Nephron progenitor cell (in vitro differentiated cells): ENCODE data around the gene CDKN2AIPNL.

Experiments
- DNase-seq: peaks from one replicate; pipeline ENCODE4 v3.0.0; 2021
- H3K27ac Mint-ChIP-seq: 2 replicates; pipeline ENCODE4 v1.8.0; 2021; ENCODE audit warnings: mild to moderate bottlenecking, moderate library complexity, mixed read lengths
- H3K27me3 Mint-ChIP-seq: 2 replicates; pipeline ENCODE4 v1.8.0; 2021; ENCODE audit warnings: mild to moderate bottlenecking, low read depth, mixed read lengths; ENCODE audit not compliant: poor library complexity
- H3K36me3 Mint-ChIP-seq: 2 replicates; pipeline ENCODE4 v1.8.0; 2021; ENCODE audit warnings: low read depth, mixed read lengths
- H3K4me1 Mint-ChIP-seq: 2 replicates; pipeline ENCODE4 v1.8.0; 2021; ENCODE audit warnings: mixed read lengths
- H3K4me3 Mint-ChIP-seq: 2 replicates; pipeline ENCODE4 v1.8.0; 2021; ENCODE audit warnings: mild to moderate bottlenecking, moderate library complexity, mixed read lengths
- H3K9me3 Mint-ChIP-seq: 2 replicates; pipeline ENCODE4 v1.8.0; 2021; ENCODE audit warnings: mild to moderate bottlenecking, moderate library complexity, mixed read lengths
- CTCF ChIP-seq: fragments of 200-600 bp; sonication (generic); IDR thresholded peaks from 2 replicates; pipeline ENCODE4 v1.5.0; 2021; ENCODE audit warnings: antibody characterized with exemption

The CDKN2AIPNL gene

DNA sequence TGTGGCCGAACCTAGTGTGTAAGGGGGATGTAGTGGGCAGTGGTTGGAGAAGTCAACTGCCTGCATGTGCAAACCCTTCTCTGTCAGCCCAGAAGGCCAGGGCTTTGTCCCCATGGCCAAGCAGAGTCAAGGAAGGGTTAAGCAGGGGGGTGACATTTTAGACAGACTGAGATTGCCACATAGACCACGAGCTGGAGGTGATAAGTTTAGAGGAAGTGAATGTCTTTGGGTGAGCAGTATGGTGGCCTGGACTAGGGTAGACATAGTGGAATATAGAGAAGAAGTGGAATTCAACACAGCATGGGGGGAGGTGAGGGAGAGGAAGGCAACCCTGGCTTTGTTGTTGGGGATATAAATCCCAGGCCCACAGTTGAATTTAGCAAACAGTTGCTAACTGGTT lies 38.7 kb upstream of the CDKN2AIPNL start:
- peaks cover 18% of the 10 kb centered on the region for H3K4me1 Mint-ChIP-seq
- peak overlapping the region; percentile 15 for H3K27ac Mint-ChIP-seq
- DNase-seq = no peak
- no peak overlapping the region for H3K4me3 Mint-ChIP-seq
- no peaks in the 10 kb centered on the region for H3K9me3 Mint-ChIP-seq
- peaks cover 18% of the 10 kb centered on the region for H3K27me3 Mint-ChIP-seq
- no peak for TF ChIP-seq CTCF
- no peaks in the 10 kb centered on the region for H3K36me3 Mint-ChIP-seq

DNA sequence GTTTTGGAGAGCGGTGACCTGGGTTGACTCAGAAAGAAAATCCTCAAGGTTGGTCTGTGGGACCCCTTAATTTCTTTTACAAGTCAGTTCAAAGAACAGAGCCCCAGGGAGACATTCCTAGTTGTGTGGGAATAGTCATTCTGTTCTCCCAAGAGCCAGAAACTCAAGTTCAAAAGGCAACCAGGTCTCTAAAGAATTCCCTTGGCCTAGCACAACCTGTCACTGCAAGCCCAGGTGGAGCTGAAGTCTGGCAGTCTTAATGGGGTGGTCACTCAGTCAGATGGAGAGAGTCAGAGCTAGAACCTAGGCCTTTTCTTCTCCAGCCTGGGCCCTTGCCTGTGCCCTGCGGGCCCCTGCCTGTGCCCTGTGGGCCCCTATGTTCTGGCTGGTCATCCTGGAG lies 37.5 kb upstream of the CDKN2AIPNL start:
- Mint-ChIP-seq H3K27ac (no peak overlapping the region), H3K9me3 (no peaks in the 10 kb centered on the region)

DNA sequence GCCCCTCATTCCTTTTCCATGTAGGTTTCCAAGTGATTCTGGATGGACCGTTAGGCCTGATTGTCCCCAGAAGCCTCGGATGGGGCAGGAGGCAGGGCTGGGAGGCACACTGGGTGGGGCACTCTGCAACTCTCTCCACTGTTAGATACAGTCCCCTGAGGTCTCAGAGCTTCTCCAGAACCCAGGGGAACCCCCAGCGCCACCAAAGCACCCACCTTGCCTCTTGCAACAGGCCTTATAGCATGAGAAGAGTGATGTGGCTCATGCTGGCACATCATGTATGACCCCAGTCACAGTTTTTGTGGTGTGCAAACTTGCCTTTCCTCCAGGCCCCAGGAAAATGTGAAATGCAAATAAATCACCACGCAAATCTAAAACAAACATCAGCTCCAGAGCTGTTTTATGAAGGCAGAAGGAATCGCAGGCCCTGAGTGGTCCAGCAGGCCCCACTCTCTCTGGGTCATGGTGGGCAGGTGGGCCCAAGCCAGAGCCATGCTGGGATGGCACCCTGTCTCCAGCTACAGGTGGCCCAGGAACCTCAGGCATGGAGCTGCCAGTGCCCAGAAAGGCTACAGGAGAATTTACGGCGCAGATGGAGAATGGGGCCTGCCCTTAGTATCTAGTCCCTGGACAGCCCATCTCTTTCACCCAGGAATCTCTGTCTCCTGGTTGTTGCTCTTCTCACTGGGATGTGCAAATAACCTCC lies 36.3 kb upstream of the CDKN2AIPNL start:
- Mint-ChIP-seq H3K4me1 (peaks cover 22% of the 10 kb centered on the region), H3K4me3 (no peak overlapping the region), H3K9me3 (no peaks in the 10 kb centered on the region), H3K27ac (peak overlapping the region; percentile 71), H3K36me3 (no peaks in the 10 kb centered on the region), H3K27me3 (peaks cover 16% of the 10 kb centered on the region)
- TF ChIP-seq CTCF = no peak
- DNase-seq = no peak

More for the DNA sequence above, 37.5 kb upstream of the CDKN2AIPNL start:
- TF ChIP-seq CTCF = no peak
- Mint-ChIP-seq H3K27me3 (peaks cover 14% of the 10 kb centered on the region), H3K36me3 (no peaks in the 10 kb centered on the region), H3K4me1 (peaks cover 22% of the 10 kb centered on the region), H3K4me3 (no peak overlapping the region)
- no peak for DNase-seq

DNA sequence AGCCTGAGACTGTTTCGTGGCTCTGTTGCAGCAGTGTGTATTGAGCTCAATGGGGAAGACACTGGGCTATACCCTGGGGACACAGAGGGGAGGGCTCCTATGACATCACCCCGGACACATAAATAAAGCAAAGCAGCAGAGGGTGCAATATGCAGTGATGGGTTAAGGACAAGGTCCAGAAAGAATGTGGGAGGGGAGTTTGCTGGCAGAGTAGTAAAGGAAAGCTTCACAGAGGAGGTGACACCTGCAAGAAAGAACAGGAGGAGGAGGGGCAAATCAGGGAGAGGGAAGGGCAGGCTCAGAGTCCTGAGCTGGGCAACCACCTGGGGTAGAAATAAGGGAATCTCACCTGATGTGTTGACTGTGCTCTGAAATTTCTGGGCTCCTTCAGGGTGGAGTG lies 35.3 kb upstream of the CDKN2AIPNL start:
- no peaks in the 10 kb centered on the region for H3K36me3 Mint-ChIP-seq
- no peak overlapping the region for H3K4me3 Mint-ChIP-seq
- peaks cover 26% of the 10 kb centered on the region for H3K4me1 Mint-ChIP-seq
- H3K27ac Mint-ChIP-seq = peak overlapping the region; percentile 6
- DNase-seq = no peak
- no peaks in the 10 kb centered on the region for H3K9me3 Mint-ChIP-seq
- H3K27me3 Mint-ChIP-seq = peaks cover 16% of the 10 kb centered on the region
- TF ChIP-seq CTCF = no peak

DNA sequence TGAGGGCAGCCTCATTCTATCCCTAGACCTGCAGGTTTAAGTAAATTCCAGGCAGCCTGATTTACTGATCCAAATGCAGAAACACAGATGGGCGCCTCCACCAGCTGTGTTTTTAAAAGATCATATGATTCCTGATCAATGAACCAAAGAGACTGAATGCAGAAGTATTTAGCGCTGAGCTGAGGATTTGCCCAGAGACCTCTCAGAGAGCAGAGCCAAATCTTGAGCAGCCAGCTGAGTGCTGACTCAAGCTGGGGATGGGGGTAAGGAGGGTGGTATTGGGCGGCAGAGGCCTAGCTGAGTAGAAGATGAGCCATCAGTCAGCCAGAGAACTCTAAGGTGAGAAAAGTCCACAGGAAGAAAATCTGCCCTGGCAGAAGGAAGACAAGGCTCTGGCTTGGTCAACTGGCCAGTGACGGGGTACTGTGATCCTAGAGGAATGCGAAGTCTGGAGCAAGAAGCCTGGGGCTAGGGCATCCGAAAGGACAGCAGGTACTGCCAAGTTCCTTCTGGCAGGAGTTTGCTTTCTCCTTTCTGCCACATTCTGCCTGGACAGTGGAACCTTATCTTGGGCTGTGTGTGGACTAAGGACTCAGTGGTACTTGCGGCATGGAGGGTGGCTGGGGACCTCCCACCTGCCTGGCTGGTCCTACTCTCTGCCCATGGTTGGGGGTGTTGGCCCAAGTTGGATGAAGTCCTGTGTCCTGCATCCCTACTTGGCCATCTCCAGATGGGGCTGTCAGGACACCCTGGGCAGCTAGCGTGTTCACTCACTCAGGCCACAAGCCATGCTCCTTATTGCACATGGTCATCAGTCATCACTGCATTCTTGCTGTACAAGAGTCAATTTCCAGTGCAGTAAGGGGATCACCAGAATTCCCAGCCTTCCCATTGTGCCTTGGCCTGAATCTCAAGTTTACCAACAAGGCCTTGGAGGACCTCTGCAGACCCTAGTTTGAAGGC lies 34.5 kb upstream of the CDKN2AIPNL start:
- peaks cover 31% of the 10 kb centered on the region for H3K4me1 Mint-ChIP-seq
- H3K4me3 Mint-ChIP-seq = no peak overlapping the region
- no peak for TF ChIP-seq CTCF
- H3K9me3 Mint-ChIP-seq = no peaks in the 10 kb centered on the region
- peaks cover 19% of the 10 kb centered on the region for H3K27me3 Mint-ChIP-seq
- H3K27ac Mint-ChIP-seq = peak overlapping the region; percentile 77
- no peak for DNase-seq
- no peaks in the 10 kb centered on the region for H3K36me3 Mint-ChIP-seq
